Spleen (tissue), 11 donors: ENCODE measurements around the gene CPNE2. TPM values are rescaled to one million over a fixed set of nuclear protein-coding genes. Genes with fewer than 3 reads are reported as not detected.
A peak's percentile ranks its signal among the peaks of the same experiment; 100 is the strongest.

Experiments used
- DNase-seq: peaks from one replicate; pipeline ENCODE4 v3.0.0-alpha.2; 2020
- H3K27ac ChIP-seq, 8 donors: fragments of 200-600 bp; sonication (generic) in 7 of 8; 1 replicate in 4 of 8; 2 replicates in 4 of 8; pipeline versions ENCODE4 v1.5.0 to v1.8.0; 2016 to 2021; ENCODE audit warnings: inconsistent platforms in 4 of 8, mild to moderate bottlenecking in 4 of 8, moderate library complexity in 1 of 8
- H3K27me3 ChIP-seq, 7 donors: fragments of 200-600 bp; sonication (generic) in 6 of 7; replicated peaks in 1 of 7; 1 replicate in 4 of 7; 2 replicates in 3 of 7; pipeline versions ENCODE4 v1.5.0 to v1.8.0; 2016 to 2021; ENCODE audit warnings: inconsistent platforms in 3 of 7, mild to moderate bottlenecking in 1 of 7
- H3K36me3 ChIP-seq, 6 donors: fragments of 200-600 bp; sonication (generic) in 5 of 6; 1 replicate in 4 of 6; 2 replicates in 2 of 6; pipeline versions ENCODE4 v1.5.0 to v1.8.0; 2016 to 2021; ENCODE audit warnings: inconsistent platforms in 2 of 6
- H3K4me1 ChIP-seq, 6 donors: fragments of 200-600 bp; sonication (generic) in 5 of 6; 1 replicate in 3 of 6; 2 replicates in 3 of 6; pipeline versions ENCODE4 v1.5.0 to v1.8.0; 2016 to 2021; ENCODE audit warnings: inconsistent platforms in 3 of 6
- H3K4me3 ChIP-seq, 8 donors: fragments of 200-600 bp; sonication (generic) in 7 of 8; 1 replicate in 4 of 8; 2 replicates in 4 of 8; pipeline versions ENCODE4 v1.5.0 to v1.8.0; 2016 to 2021; ENCODE audit warnings: inconsistent platforms in 4 of 8, mild to moderate bottlenecking in 4 of 8, moderate library complexity in 2 of 8
- H3K9me3 ChIP-seq, 8 donors: fragments of 200-600 bp; sonication (generic) in 7 of 8; 1 replicate in 4 of 8; 2 replicates in 4 of 8; pipeline versions ENCODE4 v1.5.0 to v1.8.0; 2016 to 2021; ENCODE audit warnings: inconsistent platforms in 4 of 8
- CTCF ChIP-seq, 11 experiments: fragments of 200-600 bp in 7 of 11; fragments of 450-650 bp in 4 of 11; sonication (generic) in 4 of 11; IDR thresholded peaks in 8 of 11; conservative IDR thresholded peaks in 3 of 11; 1 replicate in 7 of 11; 2 replicates in 4 of 11; pipeline versions ENCODE4 v1.4.0 to v1.8.0; 2016 to 2021; ENCODE audit warnings: antibody characterized with exemption in 11 of 11, inconsistent platforms in 4 of 11, mild to moderate bottlenecking in 1 of 11
- POLR2A ChIP-seq, 3 donors: fragments of 450-650 bp; IDR thresholded peaks; one replicate each; pipeline ENCODE4 v1.5.1; 2017; ENCODE audit warnings: antibody characterized with exemption in 3 of 3, mild to moderate bottlenecking in 1 of 3
- POLR2AphosphoS5 ChIP-seq, 3 donors: sonication (generic); formaldehyde crosslinking; IDR thresholded peaks; one replicate each; pipeline ENCODE4 v1.5.1; 2017; ENCODE audit warnings: antibody characterized with exemption in 3 of 3
- WGBS, 5 donors: extraction: QIAGEN DNeasy Blood & Tissue Kit in 3 of 5; methylation state at CpG; one replicate each; pipeline versions ENCODE4 v1.1.5 to v1.1.7; 2013 to 2018; 5-methylcytosine and 5-hydroxymethylcytosine counted together
- intact Hi-C: fragments of 100-400 bp; cut with DNase I; formaldehyde crosslinking; loops from one replicate; pipeline ENCODE4 v1.15.0; 2023; ENCODE audit warnings: low total_unique reads
- polyA plus RNA-seq, 3 donors: library from polyadenylated mRNA; stranded (reverse); fragments of 200-250 nt; gene quantifications; one replicate each; pipeline ENCODE4 v1.2.1, GENCODE V29; 2013
- total RNA-seq, 7 donors: library from RNA; depleted of rRNA in 3 of 7; stranded (reverse); fragments of >200 nt in 3 of 7; fragmentation: NEBNext Ultra II Directional in 4 of 7; extraction: Animal tissue kit (Norgen Biotek cat#: 25700) in 4 of 7; gene quantifications; one replicate each; pipeline versions ENCODE4 v1.1.0 to v1.2.1, GENCODE V29; 2016 to 2021
- donor health status: healthy with polysubstance abuse.
- donor health status: DM: no; HTN: no; CAD: no; lungs with moderate emphysema.
- donor health status: DM: no; HTN: no; CAD: no.
- donor health status: Bipolar disorder and iron deficiency.
- donor health status: healthy.
- donor health status: DM: no; HTN: no; CAD: no.
- donor health status: DM: yes; HTN: yes; CAD: no.

CPNE2 gene
- total and polyA plus RNA-seq, 10 donors: 13.3 to 46.5 (median 31.8) TPM

DNA sequence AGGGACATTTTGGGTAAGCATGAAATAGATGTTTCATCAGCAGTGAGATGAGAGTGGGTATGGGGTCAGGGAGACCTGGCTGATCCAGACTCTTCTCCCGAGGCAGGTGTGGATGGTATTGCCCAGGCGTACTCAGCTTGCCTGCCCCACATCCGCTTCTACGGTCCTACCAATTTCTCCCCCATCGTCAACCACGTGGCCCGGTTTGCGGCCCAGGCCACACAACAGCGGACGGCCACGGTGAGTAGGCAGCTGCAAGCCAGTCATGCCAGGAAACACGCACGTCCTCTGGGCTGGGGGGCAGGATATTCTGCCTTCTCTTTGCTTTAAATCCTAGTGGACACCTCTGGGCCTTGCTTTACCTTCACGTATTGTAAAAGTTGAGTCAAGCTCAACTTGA lies 44.7 kb downstream of the CPNE2 start:
- no peaks in the 10 kb centered on the region for H3K27me3 ChIP-seq
- no peak for TF ChIP-seq CTCF (IDR thresholded peaks at IDR 0.05 in 8 of 11, conservative IDR thresholded peaks at IDR 0.05 in 3 of 11)
- no peak for TF ChIP-seq POLR2AphosphoS5 (IDR thresholded peaks at IDR 0.05)
- TF ChIP-seq POLR2A (IDR thresholded peaks at IDR 0.05): no peak
- 81 to 88% (median 85%) methylated on average over 14 of the region's 14 CpGs for WGBS, 5 donors
- DNase-seq: peak; percentile 70
- no peaks in the 10 kb centered on the region for H3K9me3 ChIP-seq
- peak overlapping the region in 2 of 8 donors; percentile 28 to 85 for H3K27ac ChIP-seq
- intact Hi-C loops: no loop called here
- peaks cover 21 to 84% (median 50%) of the 10 kb centered on the region in 6 donors for H3K4me1 ChIP-seq
- H3K36me3 ChIP-seq: peaks cover 0 to 57% (median 0%) of the 10 kb centered on the region in 6 donors
- no peak overlapping the region for H3K4me3 ChIP-seq

DNA sequence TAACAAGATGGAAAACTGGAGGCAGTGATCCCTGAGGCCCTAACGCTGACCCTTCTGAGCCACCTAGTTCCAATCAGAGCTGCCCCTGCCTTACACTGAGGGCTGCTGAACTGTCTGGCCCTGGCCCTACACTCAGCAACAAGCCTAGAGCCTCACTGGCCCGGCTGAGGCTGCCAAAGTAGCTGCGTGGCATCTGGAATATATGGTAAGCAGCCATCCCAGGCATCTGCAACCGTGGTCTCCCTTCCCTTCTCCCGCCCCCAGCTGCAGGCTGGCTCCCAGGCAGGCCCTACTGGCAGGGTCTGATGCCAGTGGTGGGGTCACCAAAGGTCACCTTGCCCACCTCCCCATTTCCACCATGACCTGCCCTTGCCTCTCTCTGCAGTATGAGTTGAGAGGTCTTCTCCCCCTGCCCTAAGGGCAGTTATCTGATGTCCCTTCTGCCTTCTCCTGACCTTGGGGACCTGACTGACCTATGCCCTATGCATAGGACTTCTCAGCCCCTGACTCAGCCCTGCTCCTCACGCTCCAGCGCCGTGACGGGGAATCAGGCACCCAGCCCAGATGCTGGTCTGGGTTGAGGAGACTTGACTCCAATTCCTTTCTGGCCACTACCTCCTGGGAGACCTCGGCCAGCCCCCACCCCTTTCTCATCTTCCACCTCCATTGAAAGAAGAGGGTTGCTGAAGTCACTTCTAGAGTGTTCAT lies 45.3 kb downstream of the CPNE2 start:
- H3K27me3 ChIP-seq: no peaks in the 10 kb centered on the region
- 76 to 89% (median 83%) methylated on average over 10 of the region's 10 CpGs for WGBS, 5 donors
- DNase-seq: peak; percentile 61
- no peak overlapping the region for H3K4me3 ChIP-seq
- H3K27ac ChIP-seq: peak overlapping the region in 2 of 8 donors; percentile 28 to 85
- intact Hi-C loops: no loop called here
- peaks cover 0 to 50% (median 0%) of the 10 kb centered on the region in 6 donors for H3K36me3 ChIP-seq
- no peak for TF ChIP-seq CTCF (IDR thresholded peaks at IDR 0.05 in 8 of 11, conservative IDR thresholded peaks at IDR 0.05 in 3 of 11)
- TF ChIP-seq POLR2AphosphoS5 (IDR thresholded peaks at IDR 0.05): no peak
- no peak for TF ChIP-seq POLR2A (IDR thresholded peaks at IDR 0.05)
- peaks cover 27 to 84% (median 56%) of the 10 kb centered on the region in 6 donors for H3K4me1 ChIP-seq
- no peaks in the 10 kb centered on the region for H3K9me3 ChIP-seq

GRCh38 chr16:57138281-57138935 lies 46.0 kb downstream of the CPNE2 start:
- intact Hi-C loops: no loop called here

More at GRCh38 chr16:57138281-57138935, 46.0 kb downstream of the CPNE2 start:
- Histone ChIP-seq H3K9me3 (no peaks in the 10 kb centered on the region), H3K27ac (peak overlapping the region in 2 of 8 donors; percentile 21 to 85), H3K4me1 (peaks cover 29 to 84% (median 61%) of the 10 kb centered on the region in 6 donors), H3K27me3 (no peaks in the 10 kb centered on the region), H3K4me3 (no peak overlapping the region), H3K36me3 (peaks cover 0 to 45% (median 0%) of the 10 kb centered on the region in 6 donors)
- WGBS, 5 donors: 85 to 93% (median 87%) methylated on average over 10 of the region's 10 CpGs
- no peak for TF ChIP-seq POLR2A (IDR thresholded peaks at IDR 0.05)
- no peak for TF ChIP-seq CTCF (IDR thresholded peaks at IDR 0.05 in 8 of 11, conservative IDR thresholded peaks at IDR 0.05 in 3 of 11)
- TF ChIP-seq POLR2AphosphoS5 (IDR thresholded peaks at IDR 0.05): no peak
- DNase-seq: peak; percentile 51
